Central memory CD4-positive, alpha-beta T cell (primary cell): ENCODE measurements around the gene FAAH.

ENCODE experiments used
- DNase-seq: peaks from one replicate; pipeline ENCODE4 v3.0.0; 2022

The FAAH gene

GRCh38 chr1:46423574-46424240 lies 29.6 kb downstream of the FAAH start:
- no peak for DNase-seq

GRCh38 chr1:46424730-46425129 lies 30.6 kb downstream of the FAAH start:
- no peak for DNase-seq

- no peak for DNase-seq
These were observed 31.6 kb downstream of the FAAH start for GRCh38 chr1:46425726-46426125.

GRCh38 chr1:46427541-46427940 lies 33.4 kb downstream of the FAAH start:
- no peak for DNase-seq

GRCh38 chr1:46429436-46429835 lies 35.3 kb downstream of the FAAH start:
- no peak for DNase-seq

- DNase-seq = no peak
These were observed 37.6 kb downstream of the FAAH start for GRCh38 chr1:46431695-46432094.

- no peak for DNase-seq
These were observed 38.7 kb downstream of the FAAH start for GRCh38 chr1:46432781-46433327.

- no peak for DNase-seq
These were observed 40.2 kb downstream of the FAAH start for GRCh38 chr1:46434358-46434757.

GRCh38 chr1:46436844-46437243 lies 42.7 kb downstream of the FAAH start:
- DNase-seq = no peak

- no peak for DNase-seq
These were observed 43.6 kb downstream of the FAAH start for GRCh38 chr1:46437723-46438122.

- DNase-seq = no peak
These were observed 44.2 kb downstream of the FAAH start for GRCh38 chr1:46438346-46438745.

GRCh38 chr1:46440478-46440877 lies 46.4 kb downstream of the FAAH start:
- no peak for DNase-seq

GRCh38 chr1:46442317-46443161 lies 48.4 kb downstream of the FAAH start:
- DNase-seq = peak; percentile 49

GRCh38 chr1:46444466-46444865 lies 50.3 kb downstream of the FAAH start:
- DNase-seq = no peak

GRCh38 chr1:46445773-46446256 lies 51.7 kb downstream of the FAAH start:
- DNase-seq = no peak

- peak; percentile 58 for DNase-seq
These were observed 52.8 kb downstream of the FAAH start for GRCh38 chr1:46446646-46447498.

- DNase-seq = no peak
These were observed 53.5 kb downstream of the FAAH start for GRCh38 chr1:46447499-46448108.

GRCh38 chr1:46448109-46448911 lies 54.2 kb downstream of the FAAH start:
- no peak for DNase-seq

- no peak for DNase-seq
These were observed 55.4 kb downstream of the FAAH start for GRCh38 chr1:46449223-46450159.

- no peak for DNase-seq
These were observed 56.0 kb downstream of the FAAH start for GRCh38 chr1:46450160-46450517.
